A549 (cell line): ENCODE results near the gene UBE2U.

Source experiments
- CTCF ChIP-seq: fragments of >200 bp; sonication (Bioruptor Twin); formaldehyde crosslinking; IDR thresholded peaks from 3 replicates; pipeline ENCODE4 v1.5.1; 2016
- EP300 ChIP-seq, 2 experiments: fragments of >200 bp; sonication (Bioruptor Twin); formaldehyde crosslinking; IDR thresholded peaks; 2 replicates in 1 of 2; 3 replicates in 1 of 2; pipeline ENCODE4 v1.6.1; 2016 to 2017
- HOXA7 ChIP-seq: fragments of 250-450 bp; sonication (Bioruptor Pico); IDR thresholded peaks from 2 replicates; pipeline ENCODE4 v1.5.0; 2020; ENCODE audit warnings: mild to moderate bottlenecking, moderate library complexity
- POLR2A ChIP-seq: IDR thresholded peaks from 2 replicates; pipeline ENCODE4 v1.6.1; 2012; ENCODE audit warnings: mild to moderate bottlenecking, low read length
- REST ChIP-seq: fragments of 200-600 bp; sonication (generic); IDR thresholded peaks from 2 replicates; pipeline ENCODE4 v1.6.1; 2016; ENCODE audit warnings: antibody characterized with exemption, mild to moderate bottlenecking, moderate library complexity
- USF2 ChIP-seq: fragments of 450-650 bp; IDR thresholded peaks from 2 replicates; pipeline ENCODE4 v1.6.1; 2014; ENCODE audit warnings: antibody characterized with exemption

GRCh38 chr1:64228167-64228957 is 24.9 kb downstream of the UBE2U start:
- TF ChIP-seq HOXA7 (CRISPR knock-in tag) = no peak
- no peak for TF ChIP-seq POLR2A
- no peak for TF ChIP-seq CTCF
- TF ChIP-seq EP300 (IDR thresholded peaks at IDR 0.05) = no peak
- no peak for TF ChIP-seq REST
- no peak for TF ChIP-seq USF2
